Renal cortex interstitium (tissue), 11 donors: ENCODE results near the gene CHSY1. TPM values are rescaled to one million over a fixed set of nuclear protein-coding genes. Genes with fewer than 3 reads are reported as not detected.

ENCODE experiments used
- DNase-seq, 11 donors: peaks; one replicate each; pipeline ENCODE4 v3.0.0-alpha.2; 2013; ENCODE audit warnings: low read depth in 9 of 11, low spot score in 4 of 11; ENCODE audit errors: extremely low read depth in 1 of 11
- polyA plus RNA-seq, 3 donors: library from polyadenylated mRNA; unstranded; fragments of 120-200 nt; gene quantifications; one replicate each; pipeline ENCODE4 v1.2.1, GENCODE V29; 2013; ENCODE audit not compliant: insufficient read length in 3 of 3

CHSY1 gene
- polyA plus RNA-seq, 3 donors, result 46.7 to 50.8 (median 50.0) TPM

- DNase-seq, result no peak
These were observed 83.9 kb downstream of the CHSY1 start for GRCh38 chr15:101167753-101168462.

- DNase-seq, result no peak
These were observed 84.5 kb downstream of the CHSY1 start for GRCh38 chr15:101167411-101167752.

- no peak for DNase-seq
These were observed 85.9 kb downstream of the CHSY1 start for GRCh38 chr15:101165905-101166471.

- no peak for DNase-seq
These were observed 89.0 kb downstream of the CHSY1 start for GRCh38 chr15:101162701-101163483.

- DNase-seq, result no peak
These were observed 90.2 kb downstream of the CHSY1 start for GRCh38 chr15:101161656-101162055.

GRCh38 chr15:101159936-101160815, 91.7 kb downstream of the CHSY1 start:
- no peak for DNase-seq

GRCh38 chr15:101159096-101159935, 92.5 kb downstream of the CHSY1 start:
- DNase-seq, result no peak

- no peak for DNase-seq
These were observed 93.4 kb downstream of the CHSY1 start for GRCh38 chr15:101158166-101159095.

- no peak for DNase-seq
These were observed 94.1 kb downstream of the CHSY1 start for GRCh38 chr15:101157721-101158120.

GRCh38 chr15:101156509-101157159, 95.2 kb downstream of the CHSY1 start:
- no peak for DNase-seq

- no peak for DNase-seq
These were observed 95.8 kb downstream of the CHSY1 start for GRCh38 chr15:101156061-101156460.

- no peak for DNase-seq
These were observed 97.8 kb downstream of the CHSY1 start for GRCh38 chr15:101153801-101154656.

GRCh38 chr15:101152914-101153313, 98.9 kb downstream of the CHSY1 start:
- DNase-seq, result no peak

- no peak for DNase-seq
These were observed 100.6 kb downstream of the CHSY1 start for GRCh38 chr15:101151288-101151687.

GRCh38 chr15:101150723-101151040, 101.2 kb downstream of the CHSY1 start:
- DNase-seq, result no peak
